ENCODE data around the gene PCDHB7. TPM values are rescaled to one million over a fixed set of nuclear protein-coding genes. Genes with fewer than 3 reads are reported as not detected.

The PCDHB7 gene
- total and polyA plus RNA-seq, 2 experiments from 2014 or later = 0.48 to 1.0 TPM

GRCh38 chr5:141135030-141135717 is 37.3 kb upstream of the PCDHB7 start, which contains the start of gene PCDHB5 (continued):
- peak; percentile 87 to 93 for TF ChIP-seq CTCF (conservative IDR thresholded peaks at IDR 0.05; ENCODE audit: low read depth in 2 of 2)
- no peak for TF ChIP-seq JUNB (IDR thresholded peaks at IDR 0.05; ENCODE audit: unreplicated experiment)
- TF ChIP-seq STAT1 (IDR thresholded peaks at IDR 0.05; ENCODE audit: unreplicated experiment) = no peak
- no peak for TF ChIP-seq EZH2phosphoT487 (IDR thresholded peaks at IDR 0.05; ENCODE audit: unreplicated experiment)

- Histone ChIP-seq H3K79me2 (replicated peaks; ENCODE audit: insufficient read depth) (peaks cover 24% of the 10 kb centered on the region), H4K20me1 (replicated peaks; ENCODE audit: insufficient read depth) (no peaks in the 10 kb centered on the region), H3K4me2 (peak overlapping the region; percentile 94), H3K27ac (ENCODE audit: low read depth) (peak overlapping the region; percentile 64; the same call in 1 of the 2 replicates), H3K4me1 (ENCODE audit: insufficient read depth) (no peaks in the 10 kb centered on the region), H2AFZ (peak overlapping the region; percentile 84), H3K9me2 (ENCODE audit: insufficient read depth) (no peaks in the 10 kb centered on the region), H3K36me3 (ENCODE audit: insufficient read depth) (no peaks in the 10 kb centered on the region; the same call in 1 of the 2 replicates), H3K27me3 (ENCODE audit: insufficient read depth) (no peaks in the 10 kb centered on the region), H3F3A (replicated peaks; ENCODE audit: low read depth) (no peaks in the 10 kb centered on the region), H3K4me3 (peak overlapping the region; percentile 69)
- Mint-ChIP-seq H3K36me3 (ENCODE audit: low read depth) (peaks cover 55% of the 10 kb centered on the region), H3K27me3 (ENCODE audit: insufficient read depth, low read depth, poor library complexity) (peaks cover 2% of the 10 kb centered on the region), H3K9me3 (peaks cover 58% of the 10 kb centered on the region), H3K4me3 (peak overlapping the region; percentile 78), H3K27ac (peak overlapping the region; percentile 95), H3K4me1 (no peaks in the 10 kb centered on the region)
- no peak for DNase-seq (ENCODE audit: low spot score)
- ATAC-seq = peak; percentile 55
- TF ChIP-seq EZH2 (IDR thresholded peaks at IDR 0.05; ENCODE audit: low read depth, unreplicated experiment) (no peak), ETS1 (IDR thresholded peaks at IDR 0.05) (no peak), NANOG (IDR thresholded peaks at IDR 0.05; ENCODE audit: borderline replicate concordance) (no peak), CREB1 (CRISPR knock-in tag; IDR thresholded peaks at IDR 0.05; ENCODE audit: low read depth) (no peak), CTCF (conservative IDR thresholded peaks at IDR 0.05; ENCODE audit: low read depth in 2 of 2) (no peak), EZH2phosphoT487 (IDR thresholded peaks at IDR 0.05; ENCODE audit: unreplicated experiment) (no peak), REST (IDR thresholded peaks at IDR 0.05; ENCODE audit: unreplicated experiment) (no peak), STAT1 (IDR thresholded peaks at IDR 0.05; ENCODE audit: unreplicated experiment) (no peak), ZNF114 (CRISPR knock-in tag; IDR thresholded peaks at IDR 0.05) (no peak), POLR2AphosphoS5 (IDR thresholded peaks at IDR 0.05; ENCODE audit: low read depth) (no peak)
Measured at GRCh38 chr5:141135718-141136266, 36.7 kb upstream of the PCDHB7 start.
